Measurements from ENCODE around the gene RHBDF1.

The RHBDF1 gene

GRCh38 chr16:102060-102855 is 29.8 kb upstream of the RHBDF1 start:
- H3K27ac ChIP-seq (ENCODE audit: poor library complexity, severe bottlenecking) = no peak overlapping the region
- no peak for ATAC-seq (ENCODE audit: low read depth)

GRCh38 chr16:101586-101985 is 29.2 kb upstream of the RHBDF1 start:
- Histone ChIP-seq H3K27me3 (ENCODE audit: insufficient read depth, poor library complexity, severe bottlenecking) (no peaks in the 10 kb centered on the region), H3K4me1 (ENCODE audit: insufficient read depth, poor library complexity, severe bottlenecking) (no peaks in the 10 kb centered on the region), H3K4me3 (ENCODE audit: severe bottlenecking) (no peak overlapping the region), H3K9me3 (ENCODE audit: severe bottlenecking) (no peaks in the 10 kb centered on the region), H3K27ac (ENCODE audit: poor library complexity, severe bottlenecking) (no peak overlapping the region), H3K36me3 (ENCODE audit: low read depth) (peaks cover 61% of the 10 kb centered on the region)
- no peak for ATAC-seq (ENCODE audit: low read depth)
- no peak for TF ChIP-seq CTCF (IDR thresholded peaks at IDR 0.05; ENCODE audit: poor library complexity, severe bottlenecking)
- no peak for DNase-seq (ENCODE audit: low spot score)

More at GRCh38 chr16:102060-102855, 29.8 kb upstream of the RHBDF1 start:
- DNase-seq (ENCODE audit: low spot score) = no peak
- Histone ChIP-seq H3K4me3 (ENCODE audit: severe bottlenecking) (no peak overlapping the region), H3K4me1 (ENCODE audit: insufficient read depth, poor library complexity, severe bottlenecking) (no peaks in the 10 kb centered on the region), H3K36me3 (ENCODE audit: low read depth) (peaks cover 66% of the 10 kb centered on the region), H3K27me3 (ENCODE audit: insufficient read depth, poor library complexity, severe bottlenecking) (no peaks in the 10 kb centered on the region), H3K9me3 (ENCODE audit: severe bottlenecking) (no peaks in the 10 kb centered on the region)
- TF ChIP-seq CTCF (IDR thresholded peaks at IDR 0.05; ENCODE audit: poor library complexity, severe bottlenecking) = no peak

- Histone ChIP-seq H3K27me3 (ENCODE audit: insufficient read depth, poor library complexity, severe bottlenecking) (no peaks in the 10 kb centered on the region), H3K36me3 (ENCODE audit: low read depth) (peaks cover 61% of the 10 kb centered on the region), H3K27ac (ENCODE audit: poor library complexity, severe bottlenecking) (no peak overlapping the region), H3K4me1 (ENCODE audit: insufficient read depth, poor library complexity, severe bottlenecking) (no peaks in the 10 kb centered on the region), H3K4me3 (ENCODE audit: severe bottlenecking) (no peak overlapping the region), H3K9me3 (ENCODE audit: severe bottlenecking) (no peaks in the 10 kb centered on the region)
- no peak for TF ChIP-seq CTCF (IDR thresholded peaks at IDR 0.05; ENCODE audit: poor library complexity, severe bottlenecking)
- ATAC-seq (ENCODE audit: low read depth) = no peak
- DNase-seq (ENCODE audit: low spot score) = no peak
Observed at GRCh38 chr16:100989-101388, 28.6 kb upstream of the RHBDF1 start.

- no peak for ATAC-seq (ENCODE audit: low read depth)
- Histone ChIP-seq H3K27me3 (ENCODE audit: insufficient read depth, poor library complexity, severe bottlenecking) (no peaks in the 10 kb centered on the region), H3K4me1 (ENCODE audit: insufficient read depth, poor library complexity, severe bottlenecking) (no peaks in the 10 kb centered on the region), H3K27ac (ENCODE audit: poor library complexity, severe bottlenecking) (no peak overlapping the region), H3K9me3 (ENCODE audit: severe bottlenecking) (no peaks in the 10 kb centered on the region), H3K4me3 (ENCODE audit: severe bottlenecking) (no peak overlapping the region), H3K36me3 (ENCODE audit: low read depth) (peaks cover 49% of the 10 kb centered on the region)
- DNase-seq (ENCODE audit: low spot score) = no peak
- no peak for TF ChIP-seq CTCF (IDR thresholded peaks at IDR 0.05; ENCODE audit: poor library complexity, severe bottlenecking)
Observed at GRCh38 chr16:97822-98221, 25.4 kb upstream of the RHBDF1 start.

GRCh38 chr16:96935-97381 is 24.5 kb upstream of the RHBDF1 start:
- peak; percentile 66 for ATAC-seq (ENCODE audit: low read depth)
- H3K27me3 ChIP-seq (ENCODE audit: insufficient read depth, poor library complexity, severe bottlenecking) = no peaks in the 10 kb centered on the region
- H3K4me1 ChIP-seq (ENCODE audit: insufficient read depth, poor library complexity, severe bottlenecking) = no peaks in the 10 kb centered on the region
- peak; percentile 87 for DNase-seq (ENCODE audit: low spot score)
- H3K9me3 ChIP-seq (ENCODE audit: severe bottlenecking) = no peaks in the 10 kb centered on the region
- no peak overlapping the region for H3K27ac ChIP-seq (ENCODE audit: poor library complexity, severe bottlenecking)
- peak; percentile 97 for TF ChIP-seq CTCF (IDR thresholded peaks at IDR 0.05; ENCODE audit: poor library complexity, severe bottlenecking)
- no peak overlapping the region for H3K4me3 ChIP-seq (ENCODE audit: severe bottlenecking)
- peaks cover 49% of the 10 kb centered on the region for H3K36me3 ChIP-seq (ENCODE audit: low read depth)

Measured in RWPE2 (cell line).